Pancreas (tissue), 10 donors: ENCODE measurements around the gene UNC13B. TPM values are rescaled to one million over a fixed set of nuclear protein-coding genes. Genes with fewer than 3 reads are reported as not detected.

ENCODE experiments used
- ATAC-seq, 4 donors: fragments of 200-7000 bp; cut with Tn5 transposase; one replicate each; pipeline versions ENCODE4 v1.8.0 to v1.9.1; 2020; ENCODE audit warnings: mild to moderate bottlenecking in 4 of 4, moderate library complexity in 4 of 4
- DNase-seq, 6 donors: peaks; one replicate each; pipeline ENCODE4 v3.0.0-alpha.2; 2020
- FAIRE-seq: peaks from 2 replicates; lab custom pipeline; 2012; peaks lifted over from hg19 to GRCh38; lab: Jason Lieb, UNC
- H3K27ac ChIP-seq, 4 donors: fragments of 200-600 bp; sonication (generic); 1 replicate in 3 of 4; 2 replicates in 1 of 4; pipeline versions ENCODE4 v1.5.0 to v1.8.0; 2020
- H3K27me3 ChIP-seq, 4 donors: fragments of 200-600 bp; one replicate each; pipeline ENCODE4 v1.8.0; 2021
- H3K36me3 ChIP-seq, 3 donors: fragments of 200-600 bp; sonication (generic) in 1 of 3; one replicate each; pipeline versions ENCODE4 v1.5.0 to v1.8.0; 2020 to 2021
- H3K4me1 ChIP-seq, 3 donors: fragments of 200-600 bp; one replicate each; pipeline ENCODE4 v1.8.0; 2021
- H3K4me3 ChIP-seq, 4 donors: fragments of 200-600 bp; sonication (generic) in 2 of 4; one replicate each; pipeline versions ENCODE4 v1.5.0 to v1.8.0; 2020 to 2021
- H3K9me3 ChIP-seq, 4 donors: fragments of 200-600 bp; one replicate each; pipeline ENCODE4 v1.8.0; 2021
- WGBS, 2 donors: extraction: QIAGEN DNeasy Blood & Tissue Kit; methylation state at CpG; one replicate each; pipeline ENCODE4 v1.1.7; 2013; 5-methylcytosine and 5-hydroxymethylcytosine counted together
- intact Hi-C, 3 donors: fragments of 100-400 bp; cut with DNase I; formaldehyde crosslinking; loops; one replicate each; pipeline versions ENCODE4 v1.11.1 to v1.14.2; 2022
- polyA plus RNA-seq, 2 donors: library from polyadenylated mRNA; stranded (reverse); fragments of 200-250 nt; gene quantifications; one replicate each; pipeline ENCODE4 v1.2.3, GENCODE V29; 2013
- total RNA-seq, 6 donors: library from RNA; stranded (reverse); fragmentation: NEBNext Ultra II Directional in 4 of 6; extraction: Animal tissue kit (Norgen Biotek cat#: 25700) in 4 of 6; gene quantifications; one replicate each; pipeline versions ENCODE4 v1.2.1 to v1.2.4, GENCODE V29; 2021 to 2023
- TF ChIP-seq, protein P1 (sequence below), 4 donors: fragments of 200-600 bp; sonication (generic) in 3 of 4; IDR thresholded peaks; one replicate each; pipeline versions ENCODE4 v1.5.0 to v1.8.0; 2021; ENCODE audit warnings: antibody characterized with exemption in 4 of 4
- donor health status: healthy with polysubstance abuse.
- donor health status: DM: no; HTN: no; CAD: no; lungs with moderate emphysema.
- donor health status: DM: no; HTN: no; CAD: no.
- donor health status: control.
- donor health status: control.
- donor health status: Bipolar disorder and iron deficiency.
- donor health status: DM: yes; HTN: yes; CAD: no.
- donor health status: DM: no; HTN: no; CAD: no.
- donor health status: DM: no; HTN: no; CAD: no.
- donor health status: DM: yes; HTN: yes; CAD: no.

The UNC13B gene
- total and polyA plus RNA-seq, 8 donors = 13.3 to 33.8 (median 26.1) TPM

DNA sequence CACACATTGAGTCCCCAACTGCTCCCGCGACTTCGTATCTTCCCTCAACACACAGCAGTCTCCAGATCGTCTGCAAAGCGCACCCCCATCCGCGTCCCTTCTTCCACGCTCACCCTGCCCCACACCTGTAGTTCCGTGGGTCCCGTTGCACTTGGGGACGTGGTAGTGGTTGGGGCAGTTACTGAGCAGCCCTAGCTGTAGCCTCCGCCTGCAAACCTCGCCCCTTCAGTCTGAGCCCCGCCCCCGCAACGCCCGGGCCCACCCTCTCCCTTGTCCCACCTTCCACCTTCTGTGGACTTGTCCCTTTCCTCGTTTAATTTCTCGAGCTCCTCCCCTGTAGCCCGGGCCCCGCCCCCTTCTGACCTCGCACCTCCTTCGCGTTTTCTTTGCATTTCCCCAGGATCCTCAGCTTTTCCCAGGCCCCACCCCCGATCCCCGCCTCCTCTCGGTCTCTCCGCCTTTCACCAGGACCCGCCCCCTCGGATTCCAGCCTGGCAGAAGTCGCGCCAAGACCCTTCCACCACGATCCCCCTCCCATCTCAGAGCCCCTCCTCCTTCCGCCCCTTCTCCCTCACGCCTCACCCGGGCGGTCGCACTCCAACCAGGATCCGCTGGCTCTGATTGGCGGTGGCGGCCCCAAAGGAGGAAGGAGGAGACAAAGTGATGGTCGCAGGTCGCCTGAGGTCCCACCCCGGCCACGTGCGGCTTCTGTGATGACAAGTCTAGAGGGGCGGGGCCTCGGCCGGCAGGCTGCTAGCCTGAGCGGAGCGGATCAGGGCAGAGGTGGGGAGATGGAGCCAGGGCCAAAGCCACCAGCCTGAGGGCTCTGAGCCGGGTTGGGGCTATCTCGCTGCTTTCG, 45.9 kb upstream of the UNC13B start, which contains the start of gene ATOSB:
TSS of gene ATOSB (minus strand) at position 183 of the 859 bp plus-strand sequence. CDS start 7,588 bp downstream, outside the sequence.
- Histone ChIP-seq H3K27me3 (no peaks in the 10 kb centered on the region), H3K4me3 (peak within 1 kb of the TSS; percentile 22 to 51 (median 44)), H3K27ac (peak within 1 kb of the TSS; percentile 47 to 71 (median 60)), H3K36me3 (no peaks in the 10 kb centered on the region), H3K9me3 (no peaks in the 10 kb centered on the region), H3K4me1 (peaks cover 0 to 23% (median 13%) of the 10 kb centered on the region in 3 donors)
- 0% methylated on average over 50 to 54 of the region's 54 CpGs for WGBS, 2 donors
- DNase-seq (peak; percentile 96 to 99 (median 96)), ATAC-seq (peak; percentile 76 to 83 (median 78)), FAIRE-seq (no peak)
- intact Hi-C loops = loop anchor here in 1 of 3 donors (5.0 kb wide), 1 partner anchor 146 kb away; no protein-coding TSS in a partner anchor
- TF ChIP-seq, protein P1, sequence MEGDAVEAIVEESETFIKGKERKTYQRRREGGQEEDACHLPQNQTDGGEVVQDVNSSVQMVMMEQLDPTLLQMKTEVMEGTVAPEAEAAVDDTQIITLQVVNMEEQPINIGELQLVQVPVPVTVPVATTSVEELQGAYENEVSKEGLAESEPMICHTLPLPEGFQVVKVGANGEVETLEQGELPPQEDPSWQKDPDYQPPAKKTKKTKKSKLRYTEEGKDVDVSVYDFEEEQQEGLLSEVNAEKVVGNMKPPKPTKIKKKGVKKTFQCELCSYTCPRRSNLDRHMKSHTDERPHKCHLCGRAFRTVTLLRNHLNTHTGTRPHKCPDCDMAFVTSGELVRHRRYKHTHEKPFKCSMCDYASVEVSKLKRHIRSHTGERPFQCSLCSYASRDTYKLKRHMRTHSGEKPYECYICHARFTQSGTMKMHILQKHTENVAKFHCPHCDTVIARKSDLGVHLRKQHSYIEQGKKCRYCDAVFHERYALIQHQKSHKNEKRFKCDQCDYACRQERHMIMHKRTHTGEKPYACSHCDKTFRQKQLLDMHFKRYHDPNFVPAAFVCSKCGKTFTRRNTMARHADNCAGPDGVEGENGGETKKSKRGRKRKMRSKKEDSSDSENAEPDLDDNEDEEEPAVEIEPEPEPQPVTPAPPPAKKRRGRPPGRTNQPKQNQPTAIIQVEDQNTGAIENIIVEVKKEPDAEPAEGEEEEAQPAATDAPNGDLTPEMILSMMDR (IDR thresholded peaks at IDR 0.05) = no peak

DNA sequence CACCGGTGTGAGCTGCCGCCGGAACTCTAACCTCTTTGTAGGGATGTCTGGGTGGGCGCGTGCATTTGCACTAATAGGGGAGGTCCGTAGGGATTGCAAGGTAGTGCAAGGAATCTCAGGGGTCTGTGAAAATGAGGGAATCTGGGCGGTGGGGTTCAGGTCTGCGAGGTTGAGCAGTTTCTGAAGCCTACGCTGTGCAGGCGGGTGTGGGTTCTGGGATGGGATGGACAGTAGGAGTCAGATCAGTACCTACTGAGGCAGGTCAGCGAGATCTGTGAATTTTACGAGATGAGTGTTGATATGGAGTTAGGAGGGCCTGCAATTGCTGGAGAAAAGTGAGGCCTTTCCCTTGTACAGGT, 45.3 kb upstream of the UNC13B start:
- Histone ChIP-seq H3K27ac (peak overlapping the region; percentile 47 to 71 (median 60)), H3K36me3 (no peaks in the 10 kb centered on the region), H3K27me3 (no peaks in the 10 kb centered on the region), H3K4me3 (peak overlapping the region; percentile 22 to 51 (median 44)), H3K9me3 (no peaks in the 10 kb centered on the region), H3K4me1 (peaks cover 0 to 23% (median 12%) of the 10 kb centered on the region in 3 donors)
- FAIRE-seq (no peak), DNase-seq (no peak), ATAC-seq (peak; percentile 0 to 4 (median 0))
- WGBS, 2 donors = 0 to 1% methylated on average over 12 of the region's 12 CpGs
- intact Hi-C loops = loop anchor here in 1 of 3 donors (5.0 kb wide), 1 partner anchor 146 kb away; no protein-coding TSS in a partner anchor
- TF ChIP-seq, protein P1 (IDR thresholded peaks at IDR 0.05) = no peak

DNA sequence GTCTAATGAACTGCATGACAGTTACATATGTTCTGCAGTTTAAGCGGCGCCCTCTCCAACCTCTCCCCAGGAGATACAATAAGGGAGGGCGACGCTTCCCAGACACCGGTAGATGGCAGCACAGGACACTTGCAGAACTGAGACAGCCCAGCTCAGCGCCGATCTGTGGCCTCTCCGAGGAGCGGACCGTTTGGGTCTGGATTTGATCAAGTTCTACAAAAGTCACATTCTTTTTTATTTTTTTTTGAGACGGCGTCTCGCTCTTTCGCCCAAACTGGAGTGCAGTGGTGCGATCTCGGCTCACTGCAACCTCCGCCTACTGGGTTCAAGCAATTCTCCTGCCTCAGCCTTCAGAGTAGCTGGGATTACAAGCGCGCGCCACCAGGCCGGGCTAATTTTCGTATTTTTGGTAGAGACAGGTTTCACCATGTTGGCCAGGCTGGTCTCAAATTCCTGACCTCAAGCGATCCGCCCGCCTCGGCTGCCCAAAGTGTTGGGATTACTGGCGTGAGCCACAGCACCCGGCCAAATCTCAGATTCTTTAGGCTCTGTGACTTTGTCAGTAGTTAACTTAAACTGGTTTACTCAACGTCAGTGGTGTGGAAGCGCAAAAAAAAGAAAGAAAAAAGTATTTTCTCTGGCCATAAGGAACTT, 44.8 kb upstream of the UNC13B start:
- H3K27me3 ChIP-seq = no peaks in the 10 kb centered on the region
- H3K27ac ChIP-seq = peak overlapping the region; percentile 47 to 71 (median 60)
- TF ChIP-seq, protein P1 (IDR thresholded peaks at IDR 0.05) = peak; percentile 87 to 94 (median 90)
- DNase-seq = peak; percentile 83 to 94 (median 90)
- H3K4me3 ChIP-seq = peak overlapping the region in 3 of 4 donors; percentile 22 to 51 (median 49)
- H3K4me1 ChIP-seq = peaks cover 0 to 19% (median 9%) of the 10 kb centered on the region in 3 donors
- peak; percentile 65 for FAIRE-seq
- WGBS, 2 donors = 17 to 23% methylated on average over 30 of the region's 30 CpGs
- no peaks in the 10 kb centered on the region for H3K9me3 ChIP-seq
- intact Hi-C loops = loop anchor here in 1 of 3 donors (5.0 kb wide), 1 partner anchor 145 kb away; no protein-coding TSS in a partner anchor
- ATAC-seq = peak; percentile 79 to 88 (median 83)
- H3K36me3 ChIP-seq = no peaks in the 10 kb centered on the region

DNA sequence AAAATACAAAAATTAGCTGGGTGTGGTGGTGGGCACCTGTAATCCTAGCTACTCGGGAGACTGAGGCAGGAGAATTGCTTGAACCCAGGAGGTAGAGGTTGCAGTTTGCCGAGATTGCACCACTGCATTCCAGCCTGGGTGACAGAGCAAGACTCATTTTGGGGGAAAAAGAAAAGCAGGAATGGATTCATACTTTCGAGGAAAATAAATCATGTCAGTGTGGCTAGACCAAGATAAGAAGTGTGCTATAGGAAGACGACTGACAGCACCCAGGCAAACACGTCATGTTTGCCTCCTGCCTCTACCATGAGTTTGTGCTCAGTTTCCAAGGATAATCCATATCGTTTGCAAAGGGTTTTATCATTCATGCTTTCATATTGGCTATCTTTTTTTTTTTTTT, 26.9 kb upstream of the UNC13B start:
- H3K27me3 ChIP-seq = no peaks in the 10 kb centered on the region
- no peak for ATAC-seq
- no peak for DNase-seq
- no peaks in the 10 kb centered on the region for H3K9me3 ChIP-seq
- WGBS, 2 donors = 83 to 86% methylated on average over 6 of the region's 6 CpGs
- no peaks in the 10 kb centered on the region for H3K36me3 ChIP-seq
- TF ChIP-seq, protein P1 (IDR thresholded peaks at IDR 0.05) = no peak
- intact Hi-C loops = loop anchor here in 1 of 3 donors (10.0 kb wide), 1 partner anchor 130 kb away; no protein-coding TSS in a partner anchor
- no peak overlapping the region for H3K4me3 ChIP-seq
- no peak for FAIRE-seq
- peaks cover 0 to 3% (median 0%) of the 10 kb centered on the region in 3 donors for H3K4me1 ChIP-seq
- H3K27ac ChIP-seq = no peak overlapping the region
